Gastroesophageal sphincter (tissue), 3 donors: Measurements from ENCODE around the gene PTHLH.

Experiments used
- CTCF ChIP-seq, 4 experiments: fragments of 200-600 bp in 2 of 4; fragments of 450-650 bp in 2 of 4; sonication (generic) in 1 of 4; IDR thresholded peaks; one replicate each; pipeline ENCODE4 v1.5.1; 2017 to 2019; ENCODE audit warnings: antibody characterized with exemption in 4 of 4, mild to moderate bottlenecking in 2 of 4, moderate library complexity in 2 of 4
- EP300 ChIP-seq: sonication (generic); formaldehyde crosslinking; IDR thresholded peaks from one replicate; pipeline ENCODE4 v1.6.1; 2017; ENCODE audit warnings: antibody characterized with exemption, mild to moderate bottlenecking
- POLR2A ChIP-seq, 2 donors: fragments of 450-650 bp; IDR thresholded peaks; one replicate each; pipeline ENCODE4 v1.6.1; 2017; ENCODE audit warnings: antibody characterized with exemption in 2 of 2, mild to moderate bottlenecking in 2 of 2, moderate library complexity in 1 of 2
- POLR2AphosphoS5 ChIP-seq: sonication (generic); formaldehyde crosslinking; IDR thresholded peaks from one replicate; pipeline ENCODE4 v1.6.1; 2017; ENCODE audit warnings: antibody characterized with exemption

- TF ChIP-seq POLR2A (IDR thresholded peaks at IDR 0.05), result no peak
- no peak for TF ChIP-seq CTCF (IDR thresholded peaks at IDR 0.05)
- TF ChIP-seq POLR2AphosphoS5, result no peak
- no peak for TF ChIP-seq EP300
Measured at GRCh38 chr12:27951898-27952297, 20.6 kb downstream of the PTHLH start.
